Measurements from ENCODE around the gene FLNC. TPM values are rescaled to one million over a fixed set of nuclear protein-coding genes. Genes with fewer than 3 reads are reported as not detected.

FLNC gene
- total RNA-seq, 1 experiment from 2014 or later = 254 TPM

DNA sequence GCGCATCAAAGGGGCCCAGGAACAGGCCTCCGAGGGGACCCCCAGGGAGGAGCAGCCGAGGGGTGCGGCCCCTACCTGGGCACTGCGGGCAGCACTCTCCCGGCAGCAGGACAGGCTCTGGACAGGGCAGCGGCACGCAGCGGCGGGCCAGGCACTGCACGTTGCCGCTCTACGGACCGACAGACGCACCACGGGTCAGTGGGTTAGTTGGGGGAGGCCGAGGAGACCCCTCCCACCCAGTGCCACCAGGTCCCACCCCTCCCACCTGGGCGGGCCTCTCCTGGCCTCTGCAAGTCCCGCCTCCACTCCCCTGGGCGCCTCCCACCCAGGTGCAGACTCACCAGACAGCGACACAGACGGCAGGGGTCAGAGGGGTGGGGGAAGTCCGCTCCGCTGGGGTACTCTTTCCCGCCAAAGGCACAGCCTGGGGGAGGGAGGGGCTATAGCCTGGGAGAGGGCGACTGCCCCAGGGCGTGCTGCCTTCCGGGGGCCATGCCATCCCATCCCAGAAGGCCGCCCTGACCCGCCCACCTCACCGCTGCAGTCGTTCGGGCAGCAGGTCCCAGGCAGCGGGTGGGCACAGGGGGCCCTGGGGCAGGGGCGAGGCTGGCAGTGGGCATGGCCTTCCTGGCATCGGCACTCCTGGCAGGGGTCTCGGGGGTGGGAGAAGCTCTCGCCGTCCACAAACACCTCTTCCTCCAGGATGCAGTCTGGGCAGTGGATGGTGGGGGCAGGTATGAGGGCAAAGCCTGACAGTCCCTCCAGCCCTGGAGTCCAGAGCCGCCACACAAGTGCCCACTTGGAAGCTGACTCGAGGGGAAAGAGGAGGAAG lies 61.1 kb downstream of the FLNC start:
- no peak for DNase-seq (ENCODE audit: low read depth)

DNA sequence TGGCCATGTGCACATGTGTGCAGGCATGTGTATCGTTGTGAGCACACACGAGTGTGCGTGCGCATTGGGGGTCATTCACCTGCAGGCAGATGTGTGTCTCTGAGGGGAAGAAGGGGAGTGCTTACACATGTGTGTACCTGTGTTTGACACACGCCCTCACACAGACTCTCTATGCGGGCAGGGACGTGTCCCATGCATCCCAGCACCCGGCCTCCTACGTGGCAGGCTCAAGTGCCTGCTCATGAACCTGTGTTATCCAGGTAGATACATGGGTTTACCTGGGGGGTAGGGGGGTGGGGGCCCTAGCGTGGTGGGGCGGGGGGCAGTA lies 61.7 kb downstream of the FLNC start:
- DNase-seq (ENCODE audit: low read depth) = no peak

- DNase-seq (ENCODE audit: low read depth) = no peak
These were observed 62.5 kb downstream of the FLNC start for GRCh38 chr7:128892521-128893250.

DNA sequence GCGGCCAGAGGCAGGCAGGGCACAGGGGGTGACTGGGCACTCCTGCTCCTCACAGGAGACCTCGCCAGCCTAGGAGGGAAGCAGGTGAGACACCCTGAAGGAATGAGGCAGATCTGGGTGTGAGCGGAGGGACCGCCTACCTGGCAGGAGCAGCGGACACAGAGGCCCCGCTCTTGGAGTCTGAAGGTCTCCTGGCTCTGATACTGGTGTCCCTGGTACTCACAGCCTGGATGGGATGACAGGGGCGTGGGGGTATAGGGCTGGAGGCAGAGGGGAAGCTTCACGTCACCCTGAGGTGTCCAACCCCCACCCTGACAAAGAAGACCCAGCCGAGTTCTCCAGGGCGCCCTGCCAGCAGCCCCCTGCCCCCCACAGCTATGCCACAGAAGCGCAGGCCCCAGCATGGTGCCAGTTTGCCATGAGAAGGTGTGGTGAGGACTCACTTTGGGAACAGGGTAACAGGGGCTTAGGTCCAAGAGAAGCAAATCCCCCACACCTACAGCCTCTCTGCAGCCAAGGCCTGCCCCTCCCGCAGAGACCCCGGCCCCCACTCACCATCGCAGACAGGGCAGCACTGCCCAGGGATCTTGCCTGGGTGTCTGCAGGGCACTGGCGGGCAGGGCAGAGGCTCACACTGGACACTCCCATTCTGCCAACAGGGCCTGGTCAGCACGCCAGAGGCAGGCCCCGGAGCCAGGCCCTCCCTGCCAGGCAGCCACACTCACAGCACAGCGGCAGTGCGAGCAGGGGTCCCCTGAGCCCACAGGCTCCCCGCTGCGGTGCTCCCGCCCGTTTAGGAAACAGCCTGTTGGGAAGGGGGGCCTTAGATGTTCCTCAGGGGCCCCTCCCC lies 63.3 kb downstream of the FLNC start:
- no peak for DNase-seq (ENCODE audit: low read depth)

GRCh38 chr7:128894101-128894440 lies 63.9 kb downstream of the FLNC start:
- DNase-seq (ENCODE audit: low read depth) = no peak

DNA sequence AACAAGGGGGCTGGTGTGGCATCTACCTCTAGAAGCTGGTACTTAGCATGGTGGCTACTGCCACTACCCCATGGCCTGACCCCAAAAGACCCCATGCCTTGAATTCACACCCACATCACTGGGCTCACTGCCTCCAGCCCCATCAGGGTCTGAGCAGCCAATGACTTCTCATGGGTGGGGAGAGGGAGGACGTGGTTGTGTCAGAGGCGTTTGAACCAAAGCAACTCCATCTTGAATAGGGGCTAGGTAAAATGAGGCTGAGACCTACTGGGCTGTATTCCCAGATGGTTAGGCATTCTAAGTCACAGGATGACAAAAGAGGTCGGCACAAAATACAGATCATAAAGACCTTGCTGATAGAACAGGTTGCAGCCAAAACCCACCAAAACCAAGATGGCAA lies 65.1 kb downstream of the FLNC start:
- DNase-seq (ENCODE audit: low read depth) = no peak

GRCh38 chr7:128899392-128899791 lies 69.2 kb downstream of the FLNC start:
- DNase-seq (ENCODE audit: low read depth) = no peak

DNA sequence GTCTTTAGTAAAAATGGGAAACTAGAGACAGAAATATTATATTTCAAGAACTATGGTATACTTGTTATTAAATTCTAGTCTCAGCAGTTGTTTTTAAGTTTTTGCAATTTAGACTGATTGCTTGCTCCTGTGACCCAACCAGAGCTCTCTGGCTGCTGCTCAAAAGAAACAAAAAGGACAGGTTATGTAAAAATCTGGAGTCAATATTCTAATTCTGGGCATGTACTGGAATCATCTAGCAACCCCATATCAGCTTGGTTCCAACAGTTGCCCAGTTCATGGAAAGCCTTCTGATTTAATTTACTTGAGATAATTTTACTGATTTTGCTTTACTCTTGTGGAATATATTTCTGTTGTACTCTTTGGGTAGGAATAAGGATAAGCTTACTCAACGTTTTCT lies 70.0 kb downstream of the FLNC start:
- DNase-seq (ENCODE audit: low read depth) = no peak

DNA sequence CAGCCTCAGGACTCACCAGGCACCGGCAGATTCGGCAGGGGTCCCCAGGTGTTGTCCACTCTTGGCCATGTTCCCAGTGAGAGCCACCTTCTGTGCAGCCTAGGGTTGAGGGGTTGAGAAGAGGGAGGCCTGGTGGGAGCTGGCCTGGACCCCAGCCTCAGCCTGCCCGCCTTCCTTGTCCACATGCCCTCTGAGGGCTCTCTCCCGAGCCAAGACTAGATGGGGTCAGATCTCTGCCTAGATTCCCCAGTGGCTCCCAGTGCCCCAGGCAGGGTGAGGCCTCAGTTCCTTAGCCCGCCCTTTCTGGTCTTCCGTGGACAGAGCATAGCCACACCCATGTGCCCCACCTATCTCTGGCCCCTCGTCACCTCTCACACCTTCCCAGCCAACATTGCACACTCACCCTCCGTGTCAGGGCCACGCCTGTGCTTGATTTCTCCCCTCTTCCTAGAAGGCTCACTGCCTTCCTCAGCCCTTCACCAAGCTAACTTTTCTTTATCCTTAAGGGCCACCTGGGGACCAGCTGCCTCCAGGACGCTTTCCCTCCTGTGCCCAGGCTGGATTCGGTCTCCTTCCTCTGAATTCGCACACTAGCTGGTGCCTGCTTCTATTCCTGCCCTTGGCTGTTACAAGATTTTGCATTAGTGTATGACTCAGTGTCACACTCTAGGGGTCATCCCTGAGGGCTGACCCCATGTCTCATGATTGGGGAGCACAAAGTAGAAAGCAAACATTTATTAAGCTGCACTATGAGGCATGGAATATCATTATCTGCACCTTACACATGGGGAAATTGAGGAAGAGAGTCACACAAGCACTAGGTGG lies 72.8 kb downstream of the FLNC start:
- DNase-seq (ENCODE audit: low read depth) = peak; percentile 55

- no peak for DNase-seq (ENCODE audit: low read depth)
These were observed 73.6 kb downstream of the FLNC start for GRCh38 chr7:128903621-128904361.

DNA sequence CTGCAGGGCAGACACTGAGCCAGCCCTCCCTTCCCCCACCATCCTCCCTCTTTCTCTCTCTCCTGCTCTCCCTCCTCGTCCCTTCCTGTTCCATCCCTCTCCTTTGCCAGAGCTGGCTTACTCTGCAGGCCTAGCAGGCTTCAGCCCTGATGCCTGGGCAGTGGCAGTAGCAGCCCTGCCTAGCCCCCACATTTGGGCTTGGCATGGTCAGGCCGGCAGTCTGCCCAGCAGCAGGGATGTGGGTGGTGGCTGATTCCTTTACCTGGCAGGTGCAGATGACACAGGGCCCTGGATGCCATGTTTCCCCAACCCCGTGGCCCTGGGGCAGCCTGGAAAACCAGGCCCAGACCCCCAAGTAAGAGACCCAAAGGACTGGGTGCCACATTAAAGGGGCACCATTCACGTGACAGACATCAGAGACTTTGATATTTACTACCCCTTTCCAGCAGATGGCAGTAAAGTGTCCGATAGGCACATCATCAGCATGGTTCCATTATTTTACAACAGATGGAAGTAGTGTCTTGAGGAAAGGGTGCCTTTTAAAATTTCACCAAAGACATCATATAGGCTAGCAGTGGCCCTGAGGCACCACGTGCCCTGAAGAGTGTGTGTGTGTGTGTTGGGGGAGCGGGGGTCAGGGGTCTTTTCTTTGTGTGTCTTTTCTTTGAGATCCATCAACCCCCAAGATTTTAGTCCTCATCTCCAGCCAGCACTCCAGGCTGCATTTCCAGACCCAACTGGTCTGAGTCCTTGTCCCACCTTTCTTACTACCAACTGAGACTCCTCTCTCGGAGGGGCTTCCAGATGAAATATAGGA lies 74.4 kb downstream of the FLNC start:
- peak; percentile 64 for DNase-seq (ENCODE audit: low read depth)

DNA sequence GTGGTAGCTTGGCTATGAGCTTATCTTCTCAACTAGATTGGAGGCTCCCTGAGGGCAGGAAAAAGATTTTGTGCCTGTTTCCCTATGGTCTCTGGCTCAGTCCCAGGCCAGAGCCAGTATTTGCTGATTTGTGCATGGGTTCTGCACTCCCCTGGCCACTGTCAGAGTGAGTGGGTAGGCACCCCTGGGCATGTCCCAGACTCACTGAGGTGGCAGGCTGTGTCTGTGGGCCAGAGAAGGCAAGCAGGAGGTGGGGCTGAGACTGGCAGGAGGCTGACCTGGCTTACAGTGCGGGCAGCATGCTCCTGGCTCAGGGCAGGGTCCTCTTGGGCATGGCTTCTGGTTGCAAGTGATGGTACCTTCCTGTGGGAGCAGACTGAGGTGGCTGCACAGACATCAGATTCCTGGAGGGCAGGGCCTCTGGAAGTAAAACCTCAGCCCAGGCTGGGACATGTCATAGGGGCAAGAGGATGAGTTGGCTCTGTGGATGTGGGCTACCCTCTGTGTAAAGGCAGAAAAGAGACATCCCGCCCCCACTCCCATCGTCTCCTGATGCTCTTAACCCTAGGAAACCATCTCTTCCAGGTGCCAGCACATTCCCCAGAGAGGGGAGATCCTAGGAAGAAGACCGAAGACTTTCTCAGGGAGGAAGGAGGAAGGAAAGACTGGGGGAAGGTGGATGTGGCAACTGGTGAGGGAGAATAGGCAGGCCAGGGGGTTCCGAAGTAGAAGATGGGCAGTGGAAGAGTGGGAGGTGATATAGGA lies 76.0 kb downstream of the FLNC start:
- DNase-seq (ENCODE audit: low read depth) = no peak

DNA sequence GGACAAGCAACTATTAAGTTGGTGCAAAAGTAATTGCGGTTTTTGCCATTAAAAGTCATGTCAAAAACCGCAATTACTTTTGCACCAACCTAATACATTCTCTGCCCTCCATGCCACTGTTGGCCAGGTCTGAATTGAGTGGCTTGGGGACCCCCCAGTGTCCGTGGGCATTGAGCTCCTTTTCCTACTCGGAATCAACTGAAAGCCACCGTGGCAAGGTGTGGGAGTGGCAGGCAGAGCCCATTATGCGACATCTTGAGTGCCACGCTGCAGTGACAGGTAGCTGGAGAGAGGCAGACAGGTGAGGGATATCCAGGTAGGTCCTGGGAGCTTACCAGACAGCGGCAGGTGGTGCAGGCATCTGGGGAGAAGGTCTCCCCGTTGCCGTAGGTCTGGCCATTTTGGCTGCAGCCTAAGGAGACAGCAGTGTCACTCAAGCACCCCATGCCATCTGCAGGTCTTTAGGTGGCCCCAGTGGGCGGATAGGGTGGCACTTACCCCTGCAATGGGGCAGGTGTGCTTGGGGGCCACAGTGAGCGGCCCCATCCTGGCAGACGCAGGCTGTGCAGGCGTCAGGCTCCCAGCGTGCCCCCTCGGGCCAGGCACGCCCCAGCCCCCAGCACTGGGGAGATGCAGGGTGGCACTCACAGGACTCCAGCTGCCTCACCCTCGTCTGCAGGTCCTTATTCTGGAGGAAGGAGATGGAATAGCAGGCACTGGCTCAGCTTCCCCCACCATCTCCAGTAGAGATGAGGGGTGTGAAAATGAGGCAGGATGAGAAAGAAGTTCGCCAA lies 76.8 kb downstream of the FLNC start:
- DNase-seq (ENCODE audit: low read depth) = no peak

Other genes with a start within 250 kb of the FLNC start
- gene GARIN1A, start 158.1 kb upstream of the FLNC start, total RNA-seq (2014; rRNA removed) = 0.63 and 0.90 TPM in 2 replicates
- 841 and 886 TPM in 2 replicates for gene CALU, start 91.0 kb upstream of the FLNC start, total RNA-seq (2014; rRNA removed)
- gene OPN1SW, start 54.6 kb upstream of the FLNC start, total RNA-seq (2014; rRNA removed) = 1.7 and 2.1 TPM in 2 replicates
- 3.2 and 5.3 TPM in 2 replicates for gene CCDC136, start 38.4 kb upstream of the FLNC start, total RNA-seq (2014; rRNA removed)
- gene ATP6V1F, start 32.5 kb downstream of the FLNC start, total RNA-seq (2014; rRNA removed) = 211 and 226 TPM in 2 replicates
- gene KCP, start 80.3 kb downstream of the FLNC start, total RNA-seq (2014; rRNA removed) = 0.13 TPM in 1 of 2 replicates, not detected in the other
- 0.19 and 0.75 TPM in 2 replicates for gene IRF5, start 107.5 kb downstream of the FLNC start, total RNA-seq (2014; rRNA removed)
- 70.7 and 71.1 TPM in 2 replicates for gene TNPO3, start 224.7 kb downstream of the FLNC start, total RNA-seq (2014; rRNA removed)

Data from LHCN-M2 (cell line).